ENCODE measurements around the gene VAV3. TPM values are rescaled to one million over a fixed set of nuclear protein-coding genes. Genes with fewer than 3 reads are reported as not detected.

Gene VAV3
- total and polyA plus RNA-seq, 8 donors, result 7.1 to 21.4 (median 12.8) TPM

GRCh38 chr1:107559881-107560280 is 405.1 kb downstream of the VAV3 start:
- ATAC-seq (no peak), DNase-seq (no peak), FAIRE-seq (no peak)
- TF ChIP-seq, protein P1, sequence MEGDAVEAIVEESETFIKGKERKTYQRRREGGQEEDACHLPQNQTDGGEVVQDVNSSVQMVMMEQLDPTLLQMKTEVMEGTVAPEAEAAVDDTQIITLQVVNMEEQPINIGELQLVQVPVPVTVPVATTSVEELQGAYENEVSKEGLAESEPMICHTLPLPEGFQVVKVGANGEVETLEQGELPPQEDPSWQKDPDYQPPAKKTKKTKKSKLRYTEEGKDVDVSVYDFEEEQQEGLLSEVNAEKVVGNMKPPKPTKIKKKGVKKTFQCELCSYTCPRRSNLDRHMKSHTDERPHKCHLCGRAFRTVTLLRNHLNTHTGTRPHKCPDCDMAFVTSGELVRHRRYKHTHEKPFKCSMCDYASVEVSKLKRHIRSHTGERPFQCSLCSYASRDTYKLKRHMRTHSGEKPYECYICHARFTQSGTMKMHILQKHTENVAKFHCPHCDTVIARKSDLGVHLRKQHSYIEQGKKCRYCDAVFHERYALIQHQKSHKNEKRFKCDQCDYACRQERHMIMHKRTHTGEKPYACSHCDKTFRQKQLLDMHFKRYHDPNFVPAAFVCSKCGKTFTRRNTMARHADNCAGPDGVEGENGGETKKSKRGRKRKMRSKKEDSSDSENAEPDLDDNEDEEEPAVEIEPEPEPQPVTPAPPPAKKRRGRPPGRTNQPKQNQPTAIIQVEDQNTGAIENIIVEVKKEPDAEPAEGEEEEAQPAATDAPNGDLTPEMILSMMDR (IDR thresholded peaks at IDR 0.05), result no peak
- H3K36me3 ChIP-seq, result no peaks in the 10 kb centered on the region
- no peaks in the 10 kb centered on the region for H3K4me1 ChIP-seq
- intact Hi-C loops (cut with DNase I), result no loop called here
- 64 to 82% methylated on average over 3 of the region's 3 CpGs for WGBS, 2 donors
- H3K4me3 ChIP-seq, result no peak overlapping the region
- H3K27ac ChIP-seq, result no peak overlapping the region
- no peaks in the 10 kb centered on the region for H3K9me3 ChIP-seq
- no peaks in the 10 kb centered on the region for H3K27me3 ChIP-seq

DNA sequence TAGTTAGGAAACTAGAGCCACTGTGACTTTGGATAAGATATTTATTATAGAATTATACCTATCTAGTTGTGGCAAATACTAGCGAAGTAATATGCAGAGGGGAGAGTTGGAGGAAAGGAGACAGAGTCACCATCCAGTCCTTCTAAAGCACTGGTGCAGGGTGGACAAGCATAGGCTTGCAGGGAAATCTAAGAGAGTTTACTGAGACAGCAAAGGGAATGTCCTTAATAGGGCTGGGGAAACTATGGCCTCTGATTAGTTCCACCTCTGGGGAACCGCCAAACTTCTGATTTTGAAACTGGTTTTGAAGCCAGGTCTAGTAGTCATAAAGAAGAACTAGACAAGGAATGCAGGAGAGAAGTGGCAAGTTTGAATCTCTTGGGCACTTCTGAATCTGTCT is 407.9 kb downstream of the VAV3 start:
- H3K4me1 ChIP-seq, result no peaks in the 10 kb centered on the region
- TF ChIP-seq, protein P1 (IDR thresholded peaks at IDR 0.05), result no peak
- no peak overlapping the region for H3K4me3 ChIP-seq
- 71 to 85% methylated on average over 2 of the region's 2 CpGs for WGBS, 2 donors
- no peaks in the 10 kb centered on the region for H3K9me3 ChIP-seq
- H3K27ac ChIP-seq, result no peak overlapping the region
- FAIRE-seq, result no peak
- intact Hi-C loops (cut with DNase I), result no loop called here
- no peaks in the 10 kb centered on the region for H3K36me3 ChIP-seq
- no peak for ATAC-seq
- H3K27me3 ChIP-seq, result no peaks in the 10 kb centered on the region
- DNase-seq, result no peak

- Histone ChIP-seq H3K27me3 (no peaks in the 10 kb centered on the region), H3K27ac (no peak overlapping the region), H3K36me3 (no peaks in the 10 kb centered on the region), H3K4me3 (no peak overlapping the region), H3K4me1 (no peaks in the 10 kb centered on the region), H3K9me3 (no peaks in the 10 kb centered on the region)
- TF ChIP-seq, protein P1 (IDR thresholded peaks at IDR 0.05), result no peak
- FAIRE-seq, result no peak
- ATAC-seq, result no peak
- DNase-seq, result no peak
- intact Hi-C loops (cut with DNase I), result no loop called here
These were observed 409.4 kb downstream of the VAV3 start for GRCh38 chr1:107555578-107555977.

DNA sequence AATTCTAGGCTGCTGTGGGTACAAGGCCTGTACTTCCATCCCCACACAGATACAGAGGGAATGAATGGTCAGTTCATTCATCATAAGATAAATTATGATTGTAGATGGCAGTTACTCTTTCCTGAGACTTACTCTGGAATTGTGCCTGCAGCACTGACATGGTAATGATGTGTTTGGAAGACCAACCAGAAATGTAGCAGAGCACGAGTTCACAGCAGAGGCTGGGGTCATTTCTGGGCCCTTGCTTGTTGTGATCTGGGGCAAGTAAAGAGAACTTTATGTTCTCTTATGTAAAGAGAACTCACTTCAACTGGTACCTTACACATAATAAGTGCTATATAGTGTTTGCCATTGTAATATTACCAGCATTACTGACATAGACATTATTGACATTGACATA is 412.2 kb downstream of the VAV3 start:
- Histone ChIP-seq H3K27ac (no peak overlapping the region), H3K36me3 (no peaks in the 10 kb centered on the region), H3K27me3 (no peaks in the 10 kb centered on the region), H3K4me3 (no peak overlapping the region), H3K9me3 (no peaks in the 10 kb centered on the region), H3K4me1 (no peaks in the 10 kb centered on the region)
- FAIRE-seq (no peak), DNase-seq (no peak), ATAC-seq (no peak)
- WGBS, 2 donors, result 34 to 38% methylated on average over 1 of the region's 1 CpG
- TF ChIP-seq, protein P1 (IDR thresholded peaks at IDR 0.05), result no peak
- intact Hi-C loops (cut with DNase I), result no loop called here

DNA sequence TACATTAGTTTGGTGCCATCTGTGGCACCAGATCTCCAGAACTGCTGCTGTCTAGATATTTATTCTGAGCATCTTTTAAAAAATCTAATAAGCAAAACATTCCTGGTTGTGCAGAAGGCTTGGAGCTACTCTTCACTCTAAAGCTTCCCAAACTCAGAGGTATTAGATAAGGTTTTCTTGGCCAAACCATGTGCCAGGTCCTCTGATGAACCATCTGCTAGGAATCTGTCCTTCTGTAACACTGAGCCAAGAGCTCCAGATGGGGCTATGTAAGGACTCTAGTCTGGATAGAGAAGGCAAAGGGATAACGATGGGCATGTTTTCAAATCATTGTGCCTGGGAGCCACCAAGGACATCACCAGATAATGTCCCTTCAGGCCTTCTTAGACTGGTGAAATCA is 413.5 kb downstream of the VAV3 start:
- DNase-seq, result no peak
- no peaks in the 10 kb centered on the region for H3K36me3 ChIP-seq
- no peak overlapping the region for H3K27ac ChIP-seq
- H3K4me1 ChIP-seq, result no peaks in the 10 kb centered on the region
- TF ChIP-seq, protein P1 (IDR thresholded peaks at IDR 0.05), result no peak
- no peak for ATAC-seq
- no peak overlapping the region for H3K4me3 ChIP-seq
- no peak for FAIRE-seq
- H3K27me3 ChIP-seq, result no peaks in the 10 kb centered on the region
- 54 to 77% methylated on average over 1 of the region's 1 CpG for WGBS, 2 donors
- intact Hi-C loops (cut with DNase I), result no loop called here
- no peaks in the 10 kb centered on the region for H3K9me3 ChIP-seq

All from pancreas (tissue), 10 donors.